HG03097 (cell line): ENCODE measurements around the gene KCNT2.
"Not testable (repeated sequence)": the region's sequence is repeated elsewhere in the genome, so short reads cannot be mapped to it uniquely, and the experiment has no call there.

Source experiments
- ATAC-seq: cut with Tn5 transposase; IDR thresholded peaks from one replicate; pipeline ENCODE4 v1.9.1; 2021; ENCODE audit not compliant: unreplicated experiment, low FRiP score

KCNT2 gene

GRCh38 chr1:196357913-196358312 is 250.3 kb downstream of the KCNT2 start:
- ATAC-seq, result no peak

- ATAC-seq, result no peak
Observed at GRCh38 chr1:196355206-196355786, 252.9 kb downstream of the KCNT2 start.

- no peak for ATAC-seq
Observed at GRCh38 chr1:196344453-196344852, 263.8 kb downstream of the KCNT2 start.

- ATAC-seq, result no peak
Observed at GRCh38 chr1:196324345-196324744, 283.9 kb downstream of the KCNT2 start.

- ATAC-seq, result no peak
Observed at GRCh38 chr1:196323869-196324268, 284.4 kb downstream of the KCNT2 start.

GRCh38 chr1:196319301-196319700 is 288.9 kb downstream of the KCNT2 start:
- ATAC-seq, result no peak

- ATAC-seq, result no peak
Observed at GRCh38 chr1:196317535-196318522, 290.4 kb downstream of the KCNT2 start.

GRCh38 chr1:196312739-196313138 is 295.5 kb downstream of the KCNT2 start:
- no peak for ATAC-seq

GRCh38 chr1:196309386-196309785 is 298.9 kb downstream of the KCNT2 start:
- ATAC-seq, result no peak

GRCh38 chr1:196308176-196308575 is 300.1 kb downstream of the KCNT2 start:
- ATAC-seq, result no peak

GRCh38 chr1:196306421-196306820 is 301.8 kb downstream of the KCNT2 start:
- no peak for ATAC-seq

- ATAC-seq, result no peak
Observed at GRCh38 chr1:196305216-196305615, 303.0 kb downstream of the KCNT2 start.

- ATAC-seq, result no peak
Observed at GRCh38 chr1:196302981-196303380, 305.3 kb downstream of the KCNT2 start.

GRCh38 chr1:196302420-196302819 is 305.8 kb downstream of the KCNT2 start:
- ATAC-seq, result no peak

- no peak for ATAC-seq
Observed at GRCh38 chr1:196295766-196296165, 312.5 kb downstream of the KCNT2 start.

- ATAC-seq, result no peak
Observed at GRCh38 chr1:196278816-196279215, 329.4 kb downstream of the KCNT2 start.

GRCh38 chr1:196277860-196278259 is 330.4 kb downstream of the KCNT2 start:
- ATAC-seq, result no peak

GRCh38 chr1:196271212-196271947 is 336.9 kb downstream of the KCNT2 start:
- no peak for ATAC-seq

- not testable (repeated sequence) for ATAC-seq
Observed at GRCh38 chr1:196263086-196263485, 345.2 kb downstream of the KCNT2 start.

GRCh38 chr1:196260270-196260669 is 348.0 kb downstream of the KCNT2 start:
- no peak for ATAC-seq

GRCh38 chr1:196259316-196259715 is 348.9 kb downstream of the KCNT2 start:
- ATAC-seq, result no peak
